OCI-LY1 (cell line): ENCODE data around the gene SYNDIG1.

ENCODE experiments used
- H2AFZ ChIP-seq: fragments of 200-600 bp; sonication (generic), shearing (Covaris generic); 2 replicates; pipeline ENCODE4 v1.6.0; 2014; ENCODE audit warnings: antibody characterized with exemption, mild to moderate bottlenecking, low read length
- H3F3A ChIP-seq: fragments of 200-600 bp; sonication (generic), shearing (Covaris generic); 2 replicates; pipeline ENCODE4 v1.6.0; 2014; ENCODE audit warnings: mild to moderate bottlenecking, antibody characterized with exemption, low read length, moderate library complexity; ENCODE audit not compliant: insufficient read depth
- H3K27ac ChIP-seq: fragments of 200-600 bp; sonication (generic); 2 replicates; pipeline ENCODE4 v1.5.1; 2014; ENCODE audit warnings: low read length, mixed run types, mild to moderate bottlenecking, low read depth; ENCODE audit not compliant: poor library complexity, severe bottlenecking
- H3K27me3 ChIP-seq: fragments of 200-600 bp; sonication (generic); 2 replicates; pipeline ENCODE4 v1.6.0; 2014; ENCODE audit warnings: antibody characterized with exemption, mild to moderate bottlenecking, low read length, moderate library complexity; ENCODE audit not compliant: insufficient read depth
- H3K36me3 ChIP-seq: fragments of 200-600 bp; sonication (generic); 2 replicates; pipeline ENCODE4 v1.6.1; 2014; ENCODE audit warnings: mild to moderate bottlenecking, antibody characterized with exemption, low read length, moderate library complexity, mixed read lengths; ENCODE audit not compliant: insufficient read depth
- H3K4me1 ChIP-seq: fragments of 200-600 bp; sonication (generic); 2 replicates; pipeline ENCODE4 v1.5.1; 2014; ENCODE audit warnings: mild to moderate bottlenecking, low read length, moderate library complexity; ENCODE audit not compliant: insufficient read depth, severe bottlenecking
- H3K4me2 ChIP-seq: fragments of 200-600 bp; sonication (generic), shearing (Covaris generic); 2 replicates; pipeline ENCODE4 v1.6.1; 2014; ENCODE audit warnings: low read length
- H3K4me3 ChIP-seq: fragments of 200-600 bp; sonication (generic); 2 replicates; pipeline ENCODE4 v1.5.1; 2014; ENCODE audit warnings: low read length, low read depth, mild to moderate bottlenecking, mixed read lengths; ENCODE audit not compliant: poor library complexity, severe bottlenecking
- H3K79me2 ChIP-seq: fragments of 200-600 bp; shearing (Covaris generic); 2 replicates; pipeline ENCODE4 v1.6.1; 2016; ENCODE audit warnings: mixed run types, low read length, mixed read lengths; ENCODE audit not compliant: insufficient read depth
- H3K9ac ChIP-seq: fragments of 200-600 bp; sonication (generic), shearing (Covaris generic); 2 replicates; pipeline ENCODE4 v1.6.1; 2014; ENCODE audit warnings: mild to moderate bottlenecking, low read length, mixed read lengths
- H3K9me2 ChIP-seq: fragments of 200-600 bp; sonication (generic), shearing (Covaris generic); 2 replicates; pipeline ENCODE4 v1.6.1; 2014; ENCODE audit warnings: low read depth, mild to moderate bottlenecking, low read length, mixed read lengths
- H3K9me3 ChIP-seq: fragments of 200-600 bp; shearing (Covaris generic); 2 replicates; pipeline ENCODE4 v1.6.1; 2014; ENCODE audit warnings: low read length, mixed read lengths
- H4K20me1 ChIP-seq: fragments of 200-600 bp; sonication (generic), shearing (Covaris generic); 2 replicates; pipeline ENCODE4 v1.6.0; 2016; ENCODE audit warnings: mild to moderate bottlenecking, low read length; ENCODE audit not compliant: insufficient read depth
- EZH2 ChIP-seq: fragments of 200-600 bp; sonication (generic), shearing (Covaris generic); IDR thresholded peaks from 2 replicates; pipeline ENCODE4 v1.8.0; 2017; ENCODE audit warnings: borderline replicate concordance, mixed run types, mild to moderate bottlenecking, antibody characterized with exemption, low read length, moderate library complexity, mixed read lengths
- TF ChIP-seq, protein P1 (sequence below): fragments of 200-600 bp; sonication (generic), shearing (Covaris generic); IDR thresholded peaks from 2 replicates; pipeline ENCODE4 v1.5.1; 2017; ENCODE audit warnings: mild to moderate bottlenecking, antibody characterized with exemption, low read length, moderate library complexity, mixed read lengths

SYNDIG1 gene

DNA sequence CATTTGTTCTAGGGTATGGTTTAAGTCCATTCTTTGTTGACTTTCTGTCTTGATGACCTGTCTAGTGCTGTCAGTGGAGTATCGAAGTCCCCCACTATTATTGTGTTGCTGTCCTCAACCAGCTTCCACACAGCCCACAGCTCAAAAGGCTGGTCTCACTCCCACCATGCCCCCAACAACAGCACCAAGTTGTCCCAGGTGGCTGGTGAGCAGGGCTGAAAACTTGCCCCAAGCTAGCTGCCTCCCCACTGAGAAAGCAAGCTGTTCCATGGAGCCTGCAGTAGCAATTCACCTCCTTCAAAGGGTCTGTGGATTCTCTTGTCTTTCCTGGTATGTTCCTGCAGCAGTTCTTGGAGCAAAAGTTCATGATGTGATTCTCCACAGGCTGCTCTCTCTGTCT is 221.0 kb downstream of the SYNDIG1 start:
- H3K27me3 ChIP-seq = no peaks in the 10 kb centered on the region
- no peaks in the 10 kb centered on the region for H3F3A ChIP-seq
- no peak overlapping the region for H3K4me2 ChIP-seq
- TF ChIP-seq, protein P1, sequence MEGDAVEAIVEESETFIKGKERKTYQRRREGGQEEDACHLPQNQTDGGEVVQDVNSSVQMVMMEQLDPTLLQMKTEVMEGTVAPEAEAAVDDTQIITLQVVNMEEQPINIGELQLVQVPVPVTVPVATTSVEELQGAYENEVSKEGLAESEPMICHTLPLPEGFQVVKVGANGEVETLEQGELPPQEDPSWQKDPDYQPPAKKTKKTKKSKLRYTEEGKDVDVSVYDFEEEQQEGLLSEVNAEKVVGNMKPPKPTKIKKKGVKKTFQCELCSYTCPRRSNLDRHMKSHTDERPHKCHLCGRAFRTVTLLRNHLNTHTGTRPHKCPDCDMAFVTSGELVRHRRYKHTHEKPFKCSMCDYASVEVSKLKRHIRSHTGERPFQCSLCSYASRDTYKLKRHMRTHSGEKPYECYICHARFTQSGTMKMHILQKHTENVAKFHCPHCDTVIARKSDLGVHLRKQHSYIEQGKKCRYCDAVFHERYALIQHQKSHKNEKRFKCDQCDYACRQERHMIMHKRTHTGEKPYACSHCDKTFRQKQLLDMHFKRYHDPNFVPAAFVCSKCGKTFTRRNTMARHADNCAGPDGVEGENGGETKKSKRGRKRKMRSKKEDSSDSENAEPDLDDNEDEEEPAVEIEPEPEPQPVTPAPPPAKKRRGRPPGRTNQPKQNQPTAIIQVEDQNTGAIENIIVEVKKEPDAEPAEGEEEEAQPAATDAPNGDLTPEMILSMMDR = no peak
- TF ChIP-seq EZH2 = no peak
- no peaks in the 10 kb centered on the region for H3K9me2 ChIP-seq
- no peak overlapping the region for H3K4me3 ChIP-seq
- H3K9me3 ChIP-seq = no peaks in the 10 kb centered on the region
- H3K79me2 ChIP-seq = no peaks in the 10 kb centered on the region
- no peaks in the 10 kb centered on the region for H4K20me1 ChIP-seq
- no peak overlapping the region for H3K9ac ChIP-seq
- H2AFZ ChIP-seq = no peak overlapping the region
- no peaks in the 10 kb centered on the region for H3K36me3 ChIP-seq
- no peak overlapping the region for H3K27ac ChIP-seq
- no peaks in the 10 kb centered on the region for H3K4me1 ChIP-seq

DNA sequence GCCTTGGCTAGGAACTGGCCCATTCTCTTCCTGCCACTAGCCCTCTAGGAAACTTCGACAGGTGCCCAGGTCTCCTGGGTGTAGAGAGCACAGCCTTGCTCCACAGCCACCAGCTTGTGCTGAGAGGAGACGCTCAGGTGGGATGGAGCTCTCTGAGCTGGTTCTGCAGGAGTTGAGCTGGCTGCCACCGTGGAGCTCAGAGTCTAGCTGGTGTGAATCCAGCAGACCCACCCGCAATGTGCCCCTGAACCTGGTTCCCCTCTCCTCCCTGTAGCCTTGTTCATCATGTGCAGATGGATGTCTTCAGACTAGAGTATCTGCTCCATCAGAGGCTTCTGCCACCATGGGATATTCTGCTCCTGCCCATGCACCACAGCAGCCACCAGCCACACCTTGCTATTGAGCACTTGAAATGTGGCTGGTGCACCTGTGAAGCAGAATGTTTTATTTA is 222.5 kb downstream of the SYNDIG1 start:
- no peaks in the 10 kb centered on the region for H3K27me3 ChIP-seq
- TF ChIP-seq, protein P1 = no peak
- no peak for TF ChIP-seq EZH2
- H3K36me3 ChIP-seq = no peaks in the 10 kb centered on the region

DNA sequence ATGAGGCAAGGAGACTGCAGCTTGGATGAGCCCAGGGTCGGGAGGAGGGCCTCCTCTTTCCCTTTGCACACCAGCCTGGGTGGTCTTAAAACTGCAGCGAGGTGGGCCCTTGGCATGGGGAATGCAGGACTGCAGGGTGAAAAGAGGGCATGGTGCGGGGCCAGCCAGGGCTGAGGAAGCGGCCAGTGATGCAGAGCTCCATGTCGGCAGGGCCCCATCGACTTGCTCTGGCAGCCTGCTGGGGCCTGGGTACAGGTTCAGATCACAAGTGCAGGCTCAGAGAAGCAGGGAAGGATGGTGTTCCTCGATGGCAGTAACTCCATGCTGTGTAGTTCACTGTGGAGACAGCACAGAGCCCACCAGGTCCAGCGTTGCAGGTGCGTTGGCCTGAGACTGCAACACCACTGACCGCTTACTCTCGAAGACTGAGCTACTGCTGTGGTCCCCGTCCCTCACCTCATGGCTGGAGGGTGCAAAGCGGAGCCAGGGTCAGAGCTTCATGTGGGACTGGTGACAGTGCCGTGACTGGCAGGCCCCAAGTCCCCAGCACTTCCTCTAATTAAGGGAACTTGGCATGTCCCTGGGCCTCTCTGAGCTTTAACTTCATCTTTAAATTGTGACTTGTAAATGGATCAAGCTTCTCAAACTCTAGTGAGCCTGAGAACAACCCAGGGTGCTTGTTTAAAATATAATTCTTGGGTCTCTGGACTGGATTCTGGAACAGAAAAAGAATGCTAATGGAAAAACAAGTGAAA is 223.2 kb downstream of the SYNDIG1 start:
- Histone ChIP-seq H3K27ac (no peak overlapping the region), H4K20me1 (no peaks in the 10 kb centered on the region), H3K36me3 (no peaks in the 10 kb centered on the region), H3K9ac (no peak overlapping the region), H3K4me2 (no peak overlapping the region), H3K9me3 (no peaks in the 10 kb centered on the region), H3K4me3 (no peak overlapping the region), H3K4me1 (no peaks in the 10 kb centered on the region), H3K79me2 (no peaks in the 10 kb centered on the region), H2AFZ (no peak overlapping the region), H3K27me3 (no peaks in the 10 kb centered on the region), H3F3A (no peaks in the 10 kb centered on the region), H3K9me2 (no peaks in the 10 kb centered on the region)
- TF ChIP-seq EZH2 = no peak
- TF ChIP-seq, protein P1 = no peak

More for the DNA sequence above, 222.5 kb downstream of the SYNDIG1 start:
- Histone ChIP-seq H2AFZ (no peak overlapping the region), H3F3A (no peaks in the 10 kb centered on the region), H3K4me3 (no peak overlapping the region), H3K9ac (no peak overlapping the region), H3K79me2 (no peaks in the 10 kb centered on the region), H3K4me2 (no peak overlapping the region), H3K27ac (no peak overlapping the region), H3K9me2 (no peaks in the 10 kb centered on the region), H3K4me1 (no peaks in the 10 kb centered on the region), H3K9me3 (no peaks in the 10 kb centered on the region), H4K20me1 (no peaks in the 10 kb centered on the region)
